Measurements from ENCODE around the gene ALDH7A1. TPM values are rescaled to one million over a fixed set of nuclear protein-coding genes. Genes with fewer than 3 reads are reported as not detected.
"Not testable (repeated sequence)": the region's sequence is repeated elsewhere in the genome, so short reads cannot be mapped to it uniquely, and the experiment has no call there.

The ALDH7A1 gene
- polyA plus RNA-seq, 12 donors, result 41.1 to 107 (median 59.9) TPM; not detected in 1

GRCh38 chr5:126599971-126600630 is 5.1 kb upstream of the ALDH7A1 start:
- DNase-seq, result not testable (repeated sequence)

GRCh38 chr5:126599499-126599898 is 4.5 kb upstream of the ALDH7A1 start:
- no peak for DNase-seq

GRCh38 chr5:126597156-126597555 is 2.1 kb upstream of the ALDH7A1 start:
- DNase-seq, result no peak

- no peak for DNase-seq
Observed at GRCh38 chr5:126595486-126596083, 566 bp upstream of the ALDH7A1 start.

DNA sequence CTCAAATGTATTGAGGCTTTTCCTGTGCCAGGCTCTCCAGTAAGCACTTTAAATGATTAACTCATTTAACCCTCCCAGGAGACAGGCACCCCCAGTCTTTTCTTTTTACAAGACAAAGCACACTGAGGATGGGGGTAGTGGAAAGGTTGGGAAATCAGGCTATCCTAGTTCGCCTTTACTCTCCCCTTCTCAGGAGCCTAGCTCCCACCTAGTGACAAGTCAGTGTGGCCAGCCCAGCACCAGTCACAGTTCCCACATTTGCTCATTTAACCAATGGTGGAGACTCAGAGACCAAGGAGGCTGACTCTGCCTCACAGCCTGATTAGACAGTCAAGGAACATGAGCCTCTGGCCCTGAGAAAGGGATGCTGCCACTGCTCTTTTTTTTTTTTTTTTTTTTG is 3.5 kb downstream of the ALDH7A1 start:
- no peak for DNase-seq

DNA sequence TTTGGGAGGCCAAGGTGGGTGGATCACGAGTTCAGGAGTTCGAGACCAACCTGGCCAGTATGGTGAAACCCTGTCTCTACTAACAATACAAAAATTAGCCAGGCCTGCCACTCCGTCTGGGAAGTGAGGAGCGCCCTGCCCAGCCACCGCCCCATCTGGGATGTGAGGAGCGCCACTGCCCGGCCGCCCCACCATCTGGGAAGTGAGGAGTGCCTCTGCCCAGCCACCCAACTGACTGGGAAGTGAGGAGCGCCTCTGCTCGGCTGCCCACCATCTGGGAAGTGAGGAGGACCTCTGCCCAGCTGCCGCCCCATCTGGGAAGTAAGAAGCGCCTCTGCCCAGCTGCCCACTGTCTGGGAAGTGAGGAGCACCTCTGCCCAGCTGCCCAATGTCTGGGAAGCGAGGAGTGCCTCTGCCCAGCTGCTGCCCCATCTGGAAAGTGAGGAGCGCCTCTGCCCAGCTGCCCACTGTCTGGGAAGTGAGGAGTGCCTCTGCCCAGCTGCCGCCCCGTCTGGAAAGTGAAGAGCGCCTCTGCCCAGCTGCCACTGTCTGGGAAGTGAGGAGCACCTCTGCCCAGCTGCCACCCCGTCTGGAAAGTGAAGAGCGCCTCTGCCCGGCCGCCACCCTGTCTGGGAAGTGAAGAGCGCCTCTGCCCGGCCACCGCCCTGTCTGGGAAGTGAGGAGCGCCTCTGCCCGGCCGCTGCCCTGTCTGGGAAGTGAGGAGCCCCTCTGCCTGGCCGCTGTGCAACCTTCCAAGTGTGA is 5.3 kb downstream of the ALDH7A1 start:
- no peak for DNase-seq

GRCh38 chr5:126587551-126588390 is 7.2 kb downstream of the ALDH7A1 start:
- no peak for DNase-seq

DNA sequence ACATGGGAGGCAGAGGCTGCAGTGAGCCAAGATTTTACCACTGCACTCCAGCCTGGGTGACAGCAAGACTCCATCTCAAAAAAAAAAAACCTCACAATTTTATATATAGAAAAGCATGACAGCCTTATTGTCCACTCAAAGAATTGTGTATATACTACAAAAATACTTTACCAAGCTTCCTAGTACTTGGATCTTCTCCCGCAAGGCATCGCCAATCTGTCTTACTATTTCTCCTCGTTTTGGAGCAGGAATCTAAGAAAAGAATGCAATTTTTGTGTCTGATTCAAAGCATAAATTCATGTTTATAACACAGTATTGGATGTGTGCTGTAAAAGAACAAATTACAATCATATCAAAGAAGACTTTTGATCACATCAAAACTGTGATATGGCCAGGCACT is 11.3 kb downstream of the ALDH7A1 start:
- DNase-seq, result no peak

DNA sequence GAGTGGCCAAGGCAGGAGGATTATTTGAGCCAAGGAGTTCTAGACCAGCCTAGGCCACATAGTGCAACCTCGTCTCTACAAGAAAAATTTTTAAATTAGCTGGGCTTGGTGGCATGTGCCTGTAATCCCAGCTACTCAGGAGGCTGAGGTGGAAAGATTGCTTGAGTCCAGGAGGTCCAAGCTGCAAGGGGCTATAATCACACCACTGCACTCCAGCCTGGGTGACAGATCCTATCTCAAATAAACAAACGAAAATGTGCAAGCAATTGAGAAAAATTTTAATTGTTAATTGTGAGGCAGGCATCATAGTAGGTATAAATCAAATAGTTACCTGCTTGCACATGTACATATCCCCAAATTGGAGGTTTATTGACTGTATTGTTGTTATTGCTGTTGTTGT is 15.3 kb downstream of the ALDH7A1 start:
- no peak for DNase-seq

DNA sequence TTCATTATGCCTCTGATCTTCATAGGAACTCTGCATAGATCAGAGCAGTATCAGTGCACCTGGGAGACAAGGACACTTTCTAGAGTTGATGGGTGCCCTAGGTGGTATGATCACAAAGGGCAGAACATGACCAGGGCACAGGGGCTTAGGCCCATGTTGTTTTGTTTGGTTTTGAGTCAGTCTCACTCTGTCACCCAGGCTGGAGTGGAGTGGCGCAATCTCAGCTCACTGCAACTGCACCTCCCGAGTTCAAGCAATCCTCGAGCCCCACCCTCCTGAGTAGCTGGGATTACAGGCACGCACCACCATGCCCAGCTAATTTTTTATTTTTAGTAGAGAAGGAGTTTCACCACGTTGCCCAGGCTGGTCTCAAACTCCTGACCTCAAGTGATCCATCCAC is 17.6 kb downstream of the ALDH7A1 start:
- no peak for DNase-seq

- DNase-seq, result no peak
Observed at GRCh38 chr5:126576974-126577373, 18.0 kb downstream of the ALDH7A1 start.

DNA sequence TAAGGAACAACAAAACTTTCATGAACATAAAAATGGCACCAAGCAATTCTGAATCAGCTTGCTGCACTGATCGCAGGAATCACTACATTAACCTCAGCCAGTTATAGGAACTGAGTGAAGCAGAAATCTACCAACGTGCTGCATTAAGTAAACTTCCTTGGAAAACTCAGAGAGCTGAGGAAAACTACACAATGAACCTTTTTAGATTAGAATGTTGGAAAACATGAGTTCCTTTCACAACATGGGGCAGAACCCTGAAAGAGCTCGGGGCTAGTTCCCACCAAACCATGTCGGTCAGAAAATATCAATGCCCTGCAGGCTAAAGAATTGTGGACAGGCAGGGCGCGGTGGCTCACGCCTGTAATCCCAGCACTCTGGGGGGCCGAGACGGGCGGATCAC is 19.4 kb downstream of the ALDH7A1 start:
- DNase-seq, result no peak

GRCh38 chr5:126568206-126568755 is 26.7 kb downstream of the ALDH7A1 start:
- no peak for DNase-seq

DNA sequence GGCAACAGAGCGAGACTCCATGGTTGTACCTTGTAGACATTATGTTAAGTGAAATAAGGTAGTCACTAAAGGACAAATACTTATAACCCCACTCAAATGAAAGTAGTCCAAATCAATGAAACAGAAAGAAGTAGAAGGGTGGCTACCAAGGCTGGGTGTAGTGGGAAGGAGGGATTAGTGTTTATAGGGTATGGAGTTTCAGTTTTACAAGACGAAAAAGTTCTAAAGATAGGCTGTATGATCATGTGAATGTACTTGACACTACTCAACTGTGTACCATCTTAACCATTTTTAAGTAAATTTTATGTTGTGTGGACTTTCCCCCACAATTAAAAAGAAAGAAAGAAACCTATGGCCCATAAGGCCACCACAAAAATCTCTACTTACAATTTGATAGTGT is 32.2 kb downstream of the ALDH7A1 start:
- no peak for DNase-seq

GRCh38 chr5:126561908-126562307 is 33.1 kb downstream of the ALDH7A1 start:
- DNase-seq, result no peak

DNA sequence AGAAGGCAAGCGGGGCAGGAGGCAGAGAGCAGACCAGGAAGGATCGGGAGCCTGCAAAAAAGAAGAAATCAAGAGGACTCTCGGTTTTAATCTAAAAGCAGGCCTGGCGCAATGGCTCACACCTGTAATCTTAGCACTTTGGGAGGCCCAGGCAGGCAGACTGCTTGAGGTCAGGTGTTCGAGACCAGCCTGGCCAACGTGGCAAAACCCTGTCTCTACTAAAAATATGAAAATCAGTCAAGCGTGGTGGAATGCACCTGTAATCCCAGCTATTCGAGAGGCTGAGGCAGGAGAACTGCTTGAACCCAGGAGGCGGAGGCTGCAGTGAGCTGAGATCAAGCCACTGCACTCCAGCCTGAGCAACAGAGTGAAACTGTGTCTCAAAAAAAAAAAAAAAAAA is 39.9 kb downstream of the ALDH7A1 start:
- not testable (repeated sequence) for DNase-seq

- DNase-seq, result no peak
Observed at GRCh38 chr5:126552614-126553013, 42.4 kb downstream of the ALDH7A1 start.

DNA sequence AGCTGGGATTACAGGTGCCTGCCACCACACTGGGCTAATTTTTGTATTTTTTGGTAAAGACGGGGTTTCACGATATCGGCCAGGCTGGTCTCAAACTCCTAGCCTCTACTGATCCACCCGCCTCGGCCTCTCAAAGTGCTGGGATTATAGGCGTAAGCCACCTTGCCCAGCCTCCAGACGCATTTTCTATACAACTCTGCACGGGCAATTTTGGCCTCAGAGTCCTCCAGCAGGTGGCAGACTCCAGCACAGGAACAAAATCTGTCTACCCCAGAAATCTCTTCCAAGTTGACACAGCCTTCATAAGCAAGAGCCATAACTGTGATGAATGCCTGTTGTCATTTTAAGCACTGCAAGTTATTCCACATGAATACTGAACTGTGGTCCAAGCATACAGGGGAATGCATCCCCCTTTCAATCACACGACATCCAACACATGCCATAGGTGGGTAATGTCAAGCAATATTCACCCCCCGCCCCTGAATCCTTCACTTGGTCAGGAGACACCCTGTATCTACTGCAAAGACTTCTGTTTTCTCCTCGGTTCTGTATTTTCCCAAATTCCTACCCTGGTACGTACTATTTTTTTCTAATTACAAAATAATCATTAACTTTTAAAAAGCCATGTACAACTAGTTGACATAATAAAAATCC is 50.8 kb downstream of the ALDH7A1 start:
- DNase-seq, result no peak

DNA sequence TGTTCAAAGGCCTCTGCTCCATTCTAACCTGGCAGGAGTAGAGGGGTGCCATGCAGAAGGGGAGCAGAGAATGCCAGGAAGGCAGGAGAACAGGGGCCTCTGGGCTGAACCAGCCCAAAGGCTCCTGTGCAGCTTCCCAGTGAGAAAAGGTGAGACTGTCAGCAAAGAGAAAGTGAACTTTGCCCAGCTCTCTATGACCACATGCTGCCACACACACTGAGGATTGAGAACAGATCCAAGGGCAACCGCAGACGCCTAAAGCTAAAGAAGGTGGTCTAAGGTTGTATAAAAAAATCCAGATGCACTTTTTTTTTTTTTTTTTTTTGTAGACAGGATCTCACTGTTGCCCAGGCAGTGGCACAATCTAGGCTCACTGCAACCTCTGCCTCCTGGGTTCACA is 51.4 kb downstream of the ALDH7A1 start:
- DNase-seq, result no peak

- DNase-seq, result no peak
Observed at GRCh38 chr5:126543009-126543408, 52.0 kb downstream of the ALDH7A1 start.

GRCh38 chr5:126542441-126542840 is 52.6 kb downstream of the ALDH7A1 start:
- no peak for DNase-seq
